Measurements from ENCODE around the gene SCARB1.

DNA sequence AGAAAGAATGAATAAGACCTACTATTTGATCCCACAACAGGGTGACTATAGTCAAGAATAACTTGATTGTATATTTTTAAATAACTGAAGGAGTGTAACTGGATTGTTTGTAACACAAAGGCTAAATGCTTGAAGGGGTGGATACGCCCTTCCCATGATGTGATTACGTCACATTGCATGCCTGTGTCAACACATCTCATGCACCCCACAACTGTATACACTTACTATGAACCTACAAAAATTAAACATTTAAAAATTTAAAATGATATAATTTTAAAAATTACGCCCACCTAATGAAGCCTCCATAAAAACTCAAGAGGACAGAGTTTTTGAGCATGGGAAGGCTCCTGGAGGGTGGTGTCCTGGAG is 94.5 kb downstream of the SCARB1 start:
- TF ChIP-seq EZH2phosphoT487 (IDR thresholded peaks at IDR 0.05; ENCODE audit: low read depth, severe bottlenecking, unreplicated experiment): no peak
- TF ChIP-seq, protein P1, sequence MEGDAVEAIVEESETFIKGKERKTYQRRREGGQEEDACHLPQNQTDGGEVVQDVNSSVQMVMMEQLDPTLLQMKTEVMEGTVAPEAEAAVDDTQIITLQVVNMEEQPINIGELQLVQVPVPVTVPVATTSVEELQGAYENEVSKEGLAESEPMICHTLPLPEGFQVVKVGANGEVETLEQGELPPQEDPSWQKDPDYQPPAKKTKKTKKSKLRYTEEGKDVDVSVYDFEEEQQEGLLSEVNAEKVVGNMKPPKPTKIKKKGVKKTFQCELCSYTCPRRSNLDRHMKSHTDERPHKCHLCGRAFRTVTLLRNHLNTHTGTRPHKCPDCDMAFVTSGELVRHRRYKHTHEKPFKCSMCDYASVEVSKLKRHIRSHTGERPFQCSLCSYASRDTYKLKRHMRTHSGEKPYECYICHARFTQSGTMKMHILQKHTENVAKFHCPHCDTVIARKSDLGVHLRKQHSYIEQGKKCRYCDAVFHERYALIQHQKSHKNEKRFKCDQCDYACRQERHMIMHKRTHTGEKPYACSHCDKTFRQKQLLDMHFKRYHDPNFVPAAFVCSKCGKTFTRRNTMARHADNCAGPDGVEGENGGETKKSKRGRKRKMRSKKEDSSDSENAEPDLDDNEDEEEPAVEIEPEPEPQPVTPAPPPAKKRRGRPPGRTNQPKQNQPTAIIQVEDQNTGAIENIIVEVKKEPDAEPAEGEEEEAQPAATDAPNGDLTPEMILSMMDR (IDR thresholded peaks at IDR 0.05; ENCODE audit: poor library complexity): no peak
